ENCODE data around the gene GSTO1. TPM values are rescaled to one million over a fixed set of nuclear protein-coding genes. Genes with fewer than 3 reads are reported as not detected.

Gene GSTO1
- total and polyA plus RNA-seq, 2 of the 13 experiments (the other 11 are each of a cell fraction or from before 2014, with no cell fraction given): 228 to 300 TPM

GRCh38 chr10:104264783-104265182 is 10.1 kb downstream of the GSTO1 start (continued):
- TF ChIP-seq KIAA2018 (CRISPR knock-in tag; IDR thresholded peaks at IDR 0.05; ENCODE audit: borderline replicate concordance) (no peak), HNF4A (CRISPR knock-in tag; IDR thresholded peaks at IDR 0.05) (peak; percentile 81), PRPF4 (IDR thresholded peaks at IDR 0.05; ENCODE audit: low read depth, low read length, poor library complexity, severe bottlenecking) (no peak), ZNF564 (CRISPR knock-in tag; IDR thresholded peaks at IDR 0.05) (no peak), CREM (IDR thresholded peaks at IDR 0.05) (peak; percentile 24; the same call in 1 of the 2 replicates), CREM (CRISPR knock-in tag; IDR thresholded peaks at IDR 0.05) (no peak), RBM39 (IDR thresholded peaks at IDR 0.05; ENCODE audit: low read depth, low read length, poor library complexity, severe bottlenecking) (no peak), HOXD1 (CRISPR knock-in tag; IDR thresholded peaks at IDR 0.05) (no peak), ZNF781 (CRISPR knock-in tag; IDR thresholded peaks at IDR 0.05; ENCODE audit: borderline replicate concordance, not compliant biosample characterization) (no peak), FOXP1 (IDR thresholded peaks at IDR 0.05) (no peak), FOXP1 (CRISPR knock-in tag; IDR thresholded peaks at IDR 0.05) (peak; percentile 33; the same call in 1 of the 2 replicates), ZNF556 (CRISPR knock-in tag; IDR thresholded peaks at IDR 0.05; ENCODE audit: borderline replicate concordance) (no peak), ARID3A (IDR thresholded peaks at IDR 0.05; ENCODE audit: low read depth, low read length) (0 out of 2 replicates have a peak, but pooled peaks have one; percentile 37), EP300 (IDR thresholded peaks at IDR 0.05; ENCODE audit: low read depth in 2 of 2, low read length in 2 of 2) (0 out of 4 replicates have a peak, but pooled peaks of 1 of the 2 experiments have one; percentile 17), EP300 (CRISPR knock-in tag; IDR thresholded peaks at IDR 0.05; ENCODE audit: borderline replicate concordance) (no peak), ZSCAN5A (CRISPR knock-in tag; IDR thresholded peaks at IDR 0.05; ENCODE audit: borderline replicate concordance) (no peak), U2AF1 (optimal IDR thresholded peaks at IDR 0.05; ENCODE audit: low read depth, low read length) (no peak), ZFAT (CRISPR knock-in tag; conservative IDR thresholded peaks at IDR 0.05) (no peak), GATAD2A (CRISPR knock-in tag; IDR thresholded peaks at IDR 0.05) (peak; percentile 58; the same call in 1 of the 2 replicates)

Data from HepG2 (cell line).